Breast epithelium (tissue), 3 donors: ENCODE results near the gene CACNA1E.

Experiments
- POLR2A ChIP-seq: fragments of 450-650 bp; IDR thresholded peaks from one replicate; pipeline ENCODE4 v1.6.1; 2016; ENCODE audit warnings: antibody characterized with exemption, mild to moderate bottlenecking, moderate library complexity
- TF ChIP-seq, protein P1 (sequence below), 3 donors: fragments of 450-650 bp; IDR thresholded peaks; one replicate each; pipeline ENCODE4 v1.5.1; 2016 to 2017; ENCODE audit warnings: antibody characterized with exemption in 3 of 3, mild to moderate bottlenecking in 3 of 3, moderate library complexity in 3 of 3

DNA sequence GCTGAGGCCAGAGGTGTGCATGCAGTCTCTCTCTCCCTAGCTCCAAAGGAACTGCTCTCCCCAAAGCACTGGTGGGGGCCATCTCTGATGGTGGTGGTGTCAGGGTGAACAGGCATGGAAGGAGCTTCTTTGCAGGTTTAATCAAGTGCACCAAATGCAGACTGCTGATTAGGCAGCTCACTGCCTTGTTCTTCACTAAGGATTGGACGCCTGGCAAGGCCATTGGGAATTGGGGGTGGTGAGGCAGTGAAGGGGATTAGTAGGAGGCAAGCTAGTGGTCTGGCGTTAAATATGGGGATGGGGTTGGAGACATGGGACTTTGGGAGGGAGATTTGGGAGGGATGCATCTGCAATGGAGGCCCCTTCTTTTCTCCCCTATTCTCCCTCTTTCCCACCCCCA, 1.5 kb downstream of the CACNA1E start:
- TF ChIP-seq POLR2A = no peak
- TF ChIP-seq, protein P1, sequence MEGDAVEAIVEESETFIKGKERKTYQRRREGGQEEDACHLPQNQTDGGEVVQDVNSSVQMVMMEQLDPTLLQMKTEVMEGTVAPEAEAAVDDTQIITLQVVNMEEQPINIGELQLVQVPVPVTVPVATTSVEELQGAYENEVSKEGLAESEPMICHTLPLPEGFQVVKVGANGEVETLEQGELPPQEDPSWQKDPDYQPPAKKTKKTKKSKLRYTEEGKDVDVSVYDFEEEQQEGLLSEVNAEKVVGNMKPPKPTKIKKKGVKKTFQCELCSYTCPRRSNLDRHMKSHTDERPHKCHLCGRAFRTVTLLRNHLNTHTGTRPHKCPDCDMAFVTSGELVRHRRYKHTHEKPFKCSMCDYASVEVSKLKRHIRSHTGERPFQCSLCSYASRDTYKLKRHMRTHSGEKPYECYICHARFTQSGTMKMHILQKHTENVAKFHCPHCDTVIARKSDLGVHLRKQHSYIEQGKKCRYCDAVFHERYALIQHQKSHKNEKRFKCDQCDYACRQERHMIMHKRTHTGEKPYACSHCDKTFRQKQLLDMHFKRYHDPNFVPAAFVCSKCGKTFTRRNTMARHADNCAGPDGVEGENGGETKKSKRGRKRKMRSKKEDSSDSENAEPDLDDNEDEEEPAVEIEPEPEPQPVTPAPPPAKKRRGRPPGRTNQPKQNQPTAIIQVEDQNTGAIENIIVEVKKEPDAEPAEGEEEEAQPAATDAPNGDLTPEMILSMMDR (IDR thresholded peaks at IDR 0.05) = no peak
